Caco-2 (cell line): ENCODE results near the gene NPLOC4. TPM values are rescaled to one million over a fixed set of nuclear protein-coding genes. Genes with fewer than 3 reads are reported as not detected.

Source experiments
- BruUV-seq: library from RNA; stranded (reverse); fragments of 400-500 nt; replicated peaks from 2 replicates; lab custom pipeline; 2021; lab: Mats Ljungman, UMichigan
- CTCF ChIA-PET: fragments of 300-600 bp; sonication (Branson Sonifier 250); formaldehyde crosslinking; loops from one replicate; lab custom pipeline; 2022; ENCODE audit warnings: antibody characterized with exemption; lab: Charles Lee
- POLR2A ChIA-PET: fragments of 300-600 bp; sonication (Branson Sonifier 250); formaldehyde crosslinking; loops from one replicate; lab custom pipeline; 2022; ENCODE audit warnings: antibody characterized with exemption; lab: Charles Lee
- DNase-seq, 2 experiments: peaks; one replicate each; pipeline versions ENCODE4 v3.0.0 to v3.0.0-alpha.2; 2020 to 2022
- H3K27me3 ChIP-seq: replicated peaks from 2 replicates; pipeline ENCODE4 v1.6.0; 2011; ENCODE audit warnings: low read length; ENCODE audit not compliant: control insufficient read depth, insufficient read depth
- H3K36me3 ChIP-seq: 2 replicates; pipeline ENCODE4 v1.5.1; 2011; ENCODE audit warnings: low read length; ENCODE audit not compliant: control insufficient read depth, insufficient read depth
- H3K4me1 ChIP-seq: fragments of 250-450 bp; sonication (Bioruptor Pico); 2 replicates; pipeline ENCODE4 v1.5.1; 2020; ENCODE audit warnings: mild to moderate bottlenecking
- H3K4me3 ChIP-seq: 2 replicates; pipeline ENCODE4 v1.5.1; 2011; ENCODE audit warnings: low read depth, mild to moderate bottlenecking, control low read depth, low read length
- H3K9me3 ChIP-seq: fragments of 250-450 bp; sonication (Bioruptor Pico); 2 replicates; pipeline ENCODE4 v1.5.1; 2020; ENCODE audit warnings: mild to moderate bottlenecking, moderate library complexity
- H3K27ac Mint-ChIP-seq: one replicate; pipeline ENCODE4 v1.8.0; 2022; ENCODE audit warnings: mixed read lengths; ENCODE audit not compliant: unreplicated experiment
- H3K27me3 Mint-ChIP-seq: one replicate; pipeline ENCODE4 v1.8.0; 2022; ENCODE audit warnings: mixed read lengths; ENCODE audit not compliant: insufficient read depth, unreplicated experiment
- H3K36me3 Mint-ChIP-seq: one replicate; pipeline ENCODE4 v1.8.0; 2022; ENCODE audit warnings: mild to moderate bottlenecking, mixed read lengths; ENCODE audit not compliant: insufficient read depth, unreplicated experiment
- H3K4me1 Mint-ChIP-seq: one replicate; pipeline ENCODE4 v1.8.0; 2022; ENCODE audit warnings: low read depth, mixed read lengths; ENCODE audit not compliant: unreplicated experiment
- H3K4me3 Mint-ChIP-seq: one replicate; pipeline ENCODE4 v1.8.0; 2022; ENCODE audit warnings: mild to moderate bottlenecking, moderate library complexity, mixed read lengths; ENCODE audit not compliant: unreplicated experiment
- H3K9me3 Mint-ChIP-seq: one replicate; pipeline ENCODE4 v1.8.0; 2022; ENCODE audit warnings: mixed read lengths; ENCODE audit not compliant: unreplicated experiment
- intact Hi-C: fragments of 100-400 bp; cut with micrococcal nuclease; formaldehyde crosslinking; loops from one replicate; pipeline ENCODE4 v1.10.0; 2022; ENCODE audit not compliant: unreplicated experiment
- total RNA-seq: library from RNA; stranded (reverse); gene quantifications from 2 replicates; pipeline ENCODE4 v1.2.3, GENCODE V29; 2022
- TF ChIP-seq, protein P1 (sequence below), 2 experiments: fragments of 200-600 bp in 1 of 2; IDR thresholded peaks; 1 replicate in 1 of 2; 2 replicates in 1 of 2; pipeline versions ENCODE4 v1.5.1 to v1.8.0; 2011 to 2022; ENCODE audit warnings: antibody characterized with exemption in 1 of 2, control low read depth in 1 of 2, inconsistent platforms in 1 of 2, low read depth in 1 of 2, low read length in 1 of 2, mild to moderate bottlenecking in 1 of 2, moderate library complexity in 1 of 2; ENCODE audit not compliant: insufficient read depth in 1 of 2, severe bottlenecking in 1 of 2, unreplicated experiment in 1 of 2

NPLOC4 gene
- total RNA-seq, 1 experiment from 2014 or later: 139 TPM

DNA sequence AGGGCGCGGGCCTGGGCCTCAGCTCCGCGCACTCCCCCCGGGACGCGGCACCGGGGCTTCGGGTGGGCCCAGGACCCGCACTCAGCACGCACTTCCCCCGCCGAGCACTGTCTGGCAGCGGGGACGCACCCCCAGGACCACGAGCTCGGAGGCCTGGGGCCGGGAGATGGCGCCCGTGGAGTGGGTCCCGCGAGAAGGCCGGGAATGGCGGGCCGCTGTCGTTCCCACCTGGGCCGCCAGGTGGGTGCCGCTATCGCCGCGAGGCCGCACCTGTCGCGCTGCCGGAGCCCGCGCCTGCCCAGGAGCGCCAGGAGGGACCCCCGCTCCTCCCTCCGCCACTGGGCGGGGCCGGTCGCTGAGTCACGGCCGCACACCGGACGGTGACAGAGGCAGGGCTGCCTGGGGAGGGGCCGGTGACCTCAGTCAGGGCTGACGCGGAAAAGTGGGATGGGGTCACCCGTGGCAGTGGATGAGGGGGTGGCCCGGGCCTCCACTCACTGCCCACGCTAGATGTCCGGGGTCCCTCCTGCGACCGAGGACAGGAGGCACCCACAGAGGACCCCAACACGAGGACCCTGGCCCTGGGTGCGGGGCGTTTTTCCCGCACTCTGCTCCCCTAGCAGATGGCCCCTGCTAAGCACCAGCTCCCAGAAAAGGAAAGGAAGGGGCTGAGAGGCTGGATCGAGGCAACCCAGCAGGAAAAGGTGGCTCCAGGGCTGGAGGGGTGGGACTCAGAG is 117.5 kb downstream of the NPLOC4 start:
- TF ChIP-seq, protein P1, sequence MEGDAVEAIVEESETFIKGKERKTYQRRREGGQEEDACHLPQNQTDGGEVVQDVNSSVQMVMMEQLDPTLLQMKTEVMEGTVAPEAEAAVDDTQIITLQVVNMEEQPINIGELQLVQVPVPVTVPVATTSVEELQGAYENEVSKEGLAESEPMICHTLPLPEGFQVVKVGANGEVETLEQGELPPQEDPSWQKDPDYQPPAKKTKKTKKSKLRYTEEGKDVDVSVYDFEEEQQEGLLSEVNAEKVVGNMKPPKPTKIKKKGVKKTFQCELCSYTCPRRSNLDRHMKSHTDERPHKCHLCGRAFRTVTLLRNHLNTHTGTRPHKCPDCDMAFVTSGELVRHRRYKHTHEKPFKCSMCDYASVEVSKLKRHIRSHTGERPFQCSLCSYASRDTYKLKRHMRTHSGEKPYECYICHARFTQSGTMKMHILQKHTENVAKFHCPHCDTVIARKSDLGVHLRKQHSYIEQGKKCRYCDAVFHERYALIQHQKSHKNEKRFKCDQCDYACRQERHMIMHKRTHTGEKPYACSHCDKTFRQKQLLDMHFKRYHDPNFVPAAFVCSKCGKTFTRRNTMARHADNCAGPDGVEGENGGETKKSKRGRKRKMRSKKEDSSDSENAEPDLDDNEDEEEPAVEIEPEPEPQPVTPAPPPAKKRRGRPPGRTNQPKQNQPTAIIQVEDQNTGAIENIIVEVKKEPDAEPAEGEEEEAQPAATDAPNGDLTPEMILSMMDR (IDR thresholded peaks at IDR 0.05; ENCODE audit: insufficient read depth in 1 of 2, low read depth in 1 of 2, low read length in 1 of 2, severe bottlenecking in 1 of 2, unreplicated experiment in 1 of 2): peak; percentile 66 to 92

DNA sequence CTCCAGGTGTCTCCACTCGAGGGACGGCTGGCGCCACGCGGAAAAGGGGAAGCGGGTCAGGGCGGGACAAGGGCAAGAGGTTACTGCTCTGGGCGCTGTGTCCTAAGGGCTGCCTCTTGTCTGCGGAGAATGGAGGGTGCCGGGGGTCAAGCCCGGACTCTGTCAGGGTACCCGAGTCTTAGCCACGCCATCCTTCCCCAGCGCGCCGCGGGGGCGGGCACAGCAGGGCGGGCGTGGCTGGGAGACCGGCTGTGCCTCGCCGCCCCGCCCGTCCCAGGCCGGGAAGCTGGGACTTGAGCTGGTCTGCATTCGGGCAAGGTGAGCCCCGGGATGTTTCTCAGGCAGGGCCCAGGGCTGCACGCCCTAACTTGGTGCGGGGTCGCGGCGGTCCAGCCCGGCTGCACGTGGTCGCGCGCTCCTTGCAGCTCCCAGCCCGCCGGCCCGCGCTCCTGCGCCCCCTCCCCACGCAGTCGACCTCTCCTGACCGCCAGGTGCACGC is 118.1 kb downstream of the NPLOC4 start:
- Mint-ChIP-seq H3K36me3 (peaks cover 39% of the 10 kb centered on the region), H3K4me3 (peak overlapping the region; percentile 77), H3K9me3 (no peaks in the 10 kb centered on the region), H3K27me3 (no peaks in the 10 kb centered on the region), H3K27ac (peak overlapping the region; percentile 58), H3K4me1 (peaks cover 20% of the 10 kb centered on the region)
- no TSS peak for BruUV-seq
- ChIA-PET POLR2A (interaction anchor here (0.7 to 1.8 kb wide), 4 partner anchors 8 to 226 kb away, joined by 4 to 6 read pairs (median 4); no protein-coding TSS in a partner anchor), CTCF (interaction anchor here (0.5 to 1.6 kb wide), 13 partner anchors 15 to 296 kb away, joined by 3 to 7 read pairs (median 4); partner anchors contain the start of genes BAHCC1 and CEP131)
- H3K4me1 ChIP-seq: peaks cover 33% of the 10 kb centered on the region
- intact Hi-C loops: loop anchor here (1.0 to 10.0 kb wide), 3 partner anchors 34 to 124 kb away; partner anchors contain the start of gene BAHCC1
- no peaks in the 10 kb centered on the region for H3K9me3 ChIP-seq
- peak; percentile 67 to 73 for DNase-seq
- no peaks in the 10 kb centered on the region for H3K27me3 ChIP-seq
- H3K36me3 ChIP-seq: peaks cover 5% of the 10 kb centered on the region; the same call in 1 of the 2 replicates
- peak overlapping the region; percentile 74 for H3K4me3 ChIP-seq
- TF ChIP-seq, protein P1 (IDR thresholded peaks at IDR 0.05; ENCODE audit: insufficient read depth in 1 of 2, low read depth in 1 of 2, low read length in 1 of 2, severe bottlenecking in 1 of 2, unreplicated experiment in 1 of 2): no peak

More for the DNA sequence above, 117.5 kb downstream of the NPLOC4 start:
- Histone ChIP-seq H3K36me3 (peaks cover 5% of the 10 kb centered on the region; the same call in 1 of the 2 replicates), H3K4me3 (peak overlapping the region; percentile 74), H3K27me3 (no peaks in the 10 kb centered on the region), H3K4me1 (peaks cover 33% of the 10 kb centered on the region), H3K9me3 (no peaks in the 10 kb centered on the region)
- peak; percentile 88 to 93 for DNase-seq
- Mint-ChIP-seq H3K4me1 (peaks cover 20% of the 10 kb centered on the region), H3K36me3 (peaks cover 33% of the 10 kb centered on the region), H3K9me3 (no peaks in the 10 kb centered on the region), H3K4me3 (peak overlapping the region; percentile 77), H3K27me3 (no peaks in the 10 kb centered on the region), H3K27ac (peak overlapping the region; percentile 74)
- intact Hi-C loops: loop anchor here (1.0 to 10.0 kb wide), 3 partner anchors 34 to 125 kb away; partner anchors contain the start of gene BAHCC1
- CTCF ChIA-PET: interaction anchor here (0.5 to 1.6 kb wide), 11 partner anchors 15 to 296 kb away, joined by 3 to 7 read pairs (median 4); partner anchors contain the start of genes BAHCC1 and CEP131
- BruUV-seq: no TSS peak
- POLR2A ChIA-PET: interaction anchor here (0.6 to 1.8 kb wide), 6 partner anchors 8 to 1680 kb away, joined by 4 to 6 read pairs (median 4); partner anchors contain the start of genes CBX4 and FAAP100
